ENCODE measurements around the gene ANO1.
A peak's percentile ranks its signal among the peaks of the same experiment; 100 is the strongest.

ANO1 gene

GRCh38 chr11:70078095-70078780 lies at the start of gene ANO1:
ANO1 (plus strand) TSS chr11:70078317; CDS start chr11:70078607, 290 bp downstream.
- TF ChIP-seq ZBTB7A (IDR thresholded peaks at IDR 0.05; ENCODE audit: low read depth), result no peak
- TF ChIP-seq, protein P1, sequence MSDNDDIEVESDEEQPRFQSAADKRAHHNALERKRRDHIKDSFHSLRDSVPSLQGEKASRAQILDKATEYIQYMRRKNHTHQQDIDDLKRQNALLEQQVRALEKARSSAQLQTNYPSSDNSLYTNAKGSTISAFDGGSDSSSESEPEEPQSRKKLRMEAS (IDR thresholded peaks at IDR 0.05), result peak; percentile 70
- TF ChIP-seq RAD21 (IDR thresholded peaks at IDR 0.05; ENCODE audit: low read depth), result peak; percentile 20; the same call in 1 of the 2 replicates

DNA sequence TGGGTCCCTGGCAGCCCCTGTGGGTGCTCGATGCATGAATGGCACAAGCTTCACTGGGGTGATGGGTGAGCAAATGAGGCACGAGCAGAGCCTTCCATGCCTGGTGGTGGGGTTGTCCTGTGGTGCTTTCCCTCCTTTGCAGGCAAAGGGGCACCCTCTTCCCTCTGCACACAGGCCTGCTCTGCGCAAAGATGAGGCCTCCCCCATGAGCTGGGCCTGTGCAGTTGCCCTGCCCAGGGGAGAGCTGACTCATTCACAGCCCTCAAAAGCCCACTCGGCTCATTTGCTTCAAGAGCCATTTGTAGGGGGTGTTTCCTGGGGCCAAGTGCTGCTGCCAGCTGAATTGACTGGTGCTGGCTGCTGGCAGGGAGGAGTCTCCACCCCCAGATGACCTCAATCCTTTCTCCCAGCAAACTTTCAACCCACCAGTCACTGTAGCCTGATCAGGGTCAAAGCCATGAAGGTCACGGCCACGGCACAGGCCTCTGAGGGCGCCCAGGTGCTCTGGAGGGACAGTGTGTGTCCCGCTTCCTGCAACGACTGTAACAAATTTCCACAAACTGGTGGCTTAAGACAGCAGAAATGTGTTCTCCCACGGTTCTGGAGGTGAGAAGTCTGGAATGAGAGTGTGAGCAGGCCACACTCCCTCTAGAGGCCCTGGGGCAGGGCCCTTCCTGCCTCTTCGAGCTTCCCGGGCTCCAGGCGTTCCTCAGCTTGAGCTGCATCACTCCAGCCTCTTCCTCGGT lies 48.8 kb upstream of the ANO1 start:
- TF ChIP-seq EGR1 (IDR thresholded peaks at IDR 0.05) (no peak), ZBTB7A (IDR thresholded peaks at IDR 0.05; ENCODE audit: low read depth) (no peak), YY1 (IDR thresholded peaks at IDR 0.05; ENCODE audit: low read depth) (no peak), CEBPB (IDR thresholded peaks at IDR 0.05) (no peak), CREB1 (IDR thresholded peaks at IDR 0.05; ENCODE audit: low read depth) (no peak), RAD21 (IDR thresholded peaks at IDR 0.05; ENCODE audit: low read depth) (no peak), FOXM1 (IDR thresholded peaks at IDR 0.05; ENCODE audit: borderline replicate concordance, low read depth) (no peak), TCF12 (IDR thresholded peaks at IDR 0.05; ENCODE audit: low read depth) (no peak), TAF1 (IDR thresholded peaks at IDR 0.05; ENCODE audit: low read depth) (no peak), USF1 (IDR thresholded peaks at IDR 0.05) (no peak), TEAD4 (IDR thresholded peaks at IDR 0.05) (no peak), EP300 (IDR thresholded peaks at IDR 0.05; ENCODE audit: borderline replicate concordance) (no peak), NFIC (IDR thresholded peaks at IDR 0.05) (no peak)
- TF ChIP-seq, protein P1 (IDR thresholded peaks at IDR 0.05), result no peak
- TF ChIP-seq, protein P2, sequence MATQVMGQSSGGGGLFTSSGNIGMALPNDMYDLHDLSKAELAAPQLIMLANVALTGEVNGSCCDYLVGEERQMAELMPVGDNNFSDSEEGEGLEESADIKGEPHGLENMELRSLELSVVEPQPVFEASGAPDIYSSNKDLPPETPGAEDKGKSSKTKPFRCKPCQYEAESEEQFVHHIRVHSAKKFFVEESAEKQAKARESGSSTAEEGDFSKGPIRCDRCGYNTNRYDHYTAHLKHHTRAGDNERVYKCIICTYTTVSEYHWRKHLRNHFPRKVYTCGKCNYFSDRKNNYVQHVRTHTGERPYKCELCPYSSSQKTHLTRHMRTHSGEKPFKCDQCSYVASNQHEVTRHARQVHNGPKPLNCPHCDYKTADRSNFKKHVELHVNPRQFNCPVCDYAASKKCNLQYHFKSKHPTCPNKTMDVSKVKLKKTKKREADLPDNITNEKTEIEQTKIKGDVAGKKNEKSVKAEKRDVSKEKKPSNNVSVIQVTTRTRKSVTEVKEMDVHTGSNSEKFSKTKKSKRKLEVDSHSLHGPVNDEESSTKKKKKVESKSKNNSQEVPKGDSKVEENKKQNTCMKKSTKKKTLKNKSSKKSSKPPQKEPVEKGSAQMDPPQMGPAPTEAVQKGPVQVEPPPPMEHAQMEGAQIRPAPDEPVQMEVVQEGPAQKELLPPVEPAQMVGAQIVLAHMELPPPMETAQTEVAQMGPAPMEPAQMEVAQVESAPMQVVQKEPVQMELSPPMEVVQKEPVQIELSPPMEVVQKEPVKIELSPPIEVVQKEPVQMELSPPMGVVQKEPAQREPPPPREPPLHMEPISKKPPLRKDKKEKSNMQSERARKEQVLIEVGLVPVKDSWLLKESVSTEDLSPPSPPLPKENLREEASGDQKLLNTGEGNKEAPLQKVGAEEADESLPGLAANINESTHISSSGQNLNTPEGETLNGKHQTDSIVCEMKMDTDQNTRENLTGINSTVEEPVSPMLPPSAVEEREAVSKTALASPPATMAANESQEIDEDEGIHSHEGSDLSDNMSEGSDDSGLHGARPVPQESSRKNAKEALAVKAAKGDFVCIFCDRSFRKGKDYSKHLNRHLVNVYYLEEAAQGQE (IDR thresholded peaks at IDR 0.05; ENCODE audit: low read depth), result no peak

GRCh38 chr11:70029861-70030380 lies 48.2 kb upstream of the ANO1 start:
- TF ChIP-seq TCF12 (IDR thresholded peaks at IDR 0.05; ENCODE audit: low read depth), result no peak
- TF ChIP-seq, protein P2 (IDR thresholded peaks at IDR 0.05; ENCODE audit: low read depth), result no peak
- TF ChIP-seq TAF1 (IDR thresholded peaks at IDR 0.05; ENCODE audit: low read depth), result no peak
- no peak for TF ChIP-seq RAD21 (IDR thresholded peaks at IDR 0.05; ENCODE audit: low read depth)
- TF ChIP-seq USF1 (IDR thresholded peaks at IDR 0.05), result no peak
- TF ChIP-seq NFIC (IDR thresholded peaks at IDR 0.05), result no peak
- TF ChIP-seq EGR1 (IDR thresholded peaks at IDR 0.05), result no peak
- TF ChIP-seq EP300 (IDR thresholded peaks at IDR 0.05; ENCODE audit: borderline replicate concordance), result no peak
- no peak for TF ChIP-seq ZBTB7A (IDR thresholded peaks at IDR 0.05; ENCODE audit: low read depth)
- TF ChIP-seq FOXM1 (IDR thresholded peaks at IDR 0.05; ENCODE audit: borderline replicate concordance, low read depth), result no peak

DNA sequence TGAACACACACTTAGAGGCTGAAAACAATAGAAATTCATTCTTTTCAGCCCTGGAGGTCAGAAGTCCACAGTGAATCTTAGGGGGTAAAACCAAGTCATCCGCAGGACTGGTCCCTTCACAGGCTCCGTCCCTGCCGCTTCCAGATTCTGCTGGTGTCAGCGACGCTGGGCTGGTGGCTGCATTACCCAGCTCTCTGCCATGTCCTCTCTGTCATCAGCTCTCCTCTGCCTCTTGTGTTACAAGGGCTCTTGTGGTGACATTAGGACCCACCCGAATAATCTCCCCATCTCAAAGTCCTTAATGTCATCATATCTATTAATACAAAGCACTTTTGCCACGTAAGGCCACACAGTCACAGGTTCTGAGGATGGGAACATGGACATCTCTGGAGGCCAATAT lies 47.7 kb upstream of the ANO1 start:
- TF ChIP-seq ZBTB7A (IDR thresholded peaks at IDR 0.05; ENCODE audit: low read depth) (no peak), EGR1 (IDR thresholded peaks at IDR 0.05) (no peak), CEBPB (IDR thresholded peaks at IDR 0.05) (no peak), USF1 (IDR thresholded peaks at IDR 0.05) (no peak), CREB1 (IDR thresholded peaks at IDR 0.05; ENCODE audit: low read depth) (no peak), TCF12 (IDR thresholded peaks at IDR 0.05; ENCODE audit: low read depth) (no peak), TAF1 (IDR thresholded peaks at IDR 0.05; ENCODE audit: low read depth) (no peak), FOXM1 (IDR thresholded peaks at IDR 0.05; ENCODE audit: borderline replicate concordance, low read depth) (no peak), TEAD4 (IDR thresholded peaks at IDR 0.05) (no peak), YY1 (IDR thresholded peaks at IDR 0.05; ENCODE audit: low read depth) (no peak)
- TF ChIP-seq, protein P2 (IDR thresholded peaks at IDR 0.05; ENCODE audit: low read depth), result no peak
- TF ChIP-seq, protein P1 (IDR thresholded peaks at IDR 0.05), result no peak

Data from Ishikawa (cell line).